DOHH2 (cell line): ENCODE data around the gene GNA14.

Experiments
- CTCF ChIP-seq: fragments of 200-600 bp; sonication (generic); IDR thresholded peaks from one replicate; pipeline ENCODE4 v1.5.1; 2014; ENCODE audit warnings: antibody characterized with exemption, mild to moderate bottlenecking, low read depth, low read length; ENCODE audit not compliant: poor library complexity, severe bottlenecking
- EZH2phosphoT487 ChIP-seq: fragments of 200-600 bp; sonication (generic); IDR thresholded peaks from 2 replicates; pipeline ENCODE4 v1.6.1; 2017; ENCODE audit warnings: borderline replicate concordance, mild to moderate bottlenecking, antibody characterized with exemption, low read length, moderate library complexity, mixed read lengths

- TF ChIP-seq CTCF (no peak), EZH2phosphoT487 (no peak)
Measured at GRCh38 chr9:77514886-77515711, 133.0 kb downstream of the GNA14 start.
